ENCODE results near the gene CEP135. TPM values are rescaled to one million over a fixed set of nuclear protein-coding genes. Genes with fewer than 3 reads are reported as not detected.

The CEP135 gene
- total RNA-seq, 4 donors from 2014 or later, result 6.3 to 28.1 (median 9.3) TPM

DNA sequence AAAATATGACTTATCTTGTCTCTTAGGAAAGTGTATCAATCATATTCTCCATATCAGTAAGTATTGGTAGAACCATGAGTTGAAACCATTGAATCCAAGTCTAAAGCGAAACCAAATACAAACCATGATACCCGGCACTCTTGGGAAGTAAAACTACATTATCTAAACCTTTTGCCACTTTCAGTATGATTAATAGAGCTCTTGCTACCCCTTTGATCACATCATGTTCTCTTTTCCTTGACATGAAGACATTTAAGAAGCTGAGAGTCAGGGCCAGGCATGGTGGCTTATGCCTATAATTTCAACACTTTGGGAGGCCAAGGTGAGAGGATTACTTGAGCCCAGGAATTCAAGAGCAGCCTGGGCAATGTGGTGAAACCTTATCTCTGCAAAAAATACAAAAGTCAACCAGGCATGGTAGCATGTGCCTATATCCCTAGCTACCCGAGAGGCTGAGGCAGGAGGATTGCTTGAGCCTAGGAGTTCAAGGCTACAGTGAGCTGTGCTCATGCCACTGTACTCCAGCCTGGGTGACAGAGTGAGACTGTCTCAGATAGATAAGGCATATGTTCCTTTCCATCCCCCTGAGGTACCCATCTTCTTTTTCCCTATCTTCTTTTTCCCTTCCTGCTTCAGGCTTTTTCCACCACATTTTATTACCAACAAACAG is 45.4 kb downstream of the CEP135 start:
- Histone ChIP-seq H3K4me1 (no peaks in the 10 kb centered on the region), H3K36me3 (no peaks in the 10 kb centered on the region), H3K27ac (no peak overlapping the region), H3K27me3 (no peaks in the 10 kb centered on the region), H3K9me3 (no peaks in the 10 kb centered on the region), H3K4me3 (no peak overlapping the region)
- no peak for DNase-seq
- TF ChIP-seq, protein P1, sequence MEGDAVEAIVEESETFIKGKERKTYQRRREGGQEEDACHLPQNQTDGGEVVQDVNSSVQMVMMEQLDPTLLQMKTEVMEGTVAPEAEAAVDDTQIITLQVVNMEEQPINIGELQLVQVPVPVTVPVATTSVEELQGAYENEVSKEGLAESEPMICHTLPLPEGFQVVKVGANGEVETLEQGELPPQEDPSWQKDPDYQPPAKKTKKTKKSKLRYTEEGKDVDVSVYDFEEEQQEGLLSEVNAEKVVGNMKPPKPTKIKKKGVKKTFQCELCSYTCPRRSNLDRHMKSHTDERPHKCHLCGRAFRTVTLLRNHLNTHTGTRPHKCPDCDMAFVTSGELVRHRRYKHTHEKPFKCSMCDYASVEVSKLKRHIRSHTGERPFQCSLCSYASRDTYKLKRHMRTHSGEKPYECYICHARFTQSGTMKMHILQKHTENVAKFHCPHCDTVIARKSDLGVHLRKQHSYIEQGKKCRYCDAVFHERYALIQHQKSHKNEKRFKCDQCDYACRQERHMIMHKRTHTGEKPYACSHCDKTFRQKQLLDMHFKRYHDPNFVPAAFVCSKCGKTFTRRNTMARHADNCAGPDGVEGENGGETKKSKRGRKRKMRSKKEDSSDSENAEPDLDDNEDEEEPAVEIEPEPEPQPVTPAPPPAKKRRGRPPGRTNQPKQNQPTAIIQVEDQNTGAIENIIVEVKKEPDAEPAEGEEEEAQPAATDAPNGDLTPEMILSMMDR (IDR thresholded peaks at IDR 0.05), result no peak
- no peak for TF ChIP-seq POLR2A (IDR thresholded peaks at IDR 0.05)

DNA sequence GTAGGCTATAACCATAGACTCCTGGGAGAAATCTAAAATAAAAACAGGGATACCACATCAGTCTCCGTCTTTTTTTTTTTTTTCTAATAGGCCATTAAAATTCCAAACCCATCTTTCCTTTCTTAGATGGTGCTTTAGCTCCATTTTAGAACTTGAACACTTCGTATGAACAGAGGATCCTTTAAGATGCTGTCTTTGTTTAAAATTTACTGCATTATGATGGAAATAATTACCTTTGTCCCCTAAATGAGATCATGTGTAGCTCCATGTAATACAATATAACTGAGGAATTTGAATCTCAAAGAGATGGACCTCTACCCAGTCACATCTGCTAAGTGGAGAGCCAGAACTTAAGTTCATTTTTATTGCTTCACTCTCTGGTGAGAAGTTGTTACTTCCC is 47.9 kb downstream of the CEP135 start:
- H3K27me3 ChIP-seq, result no peaks in the 10 kb centered on the region
- peaks cover 0 to 13% (median 0%) of the 10 kb centered on the region in 3 donors for H3K36me3 ChIP-seq
- TF ChIP-seq, protein P1 (IDR thresholded peaks at IDR 0.05), result no peak
- no peak for TF ChIP-seq POLR2A (IDR thresholded peaks at IDR 0.05)
- H3K4me1 ChIP-seq, result no peaks in the 10 kb centered on the region
- no peaks in the 10 kb centered on the region for H3K9me3 ChIP-seq
- no peak for DNase-seq
- no peak overlapping the region for H3K27ac ChIP-seq
- H3K4me3 ChIP-seq, result no peak overlapping the region

DNA sequence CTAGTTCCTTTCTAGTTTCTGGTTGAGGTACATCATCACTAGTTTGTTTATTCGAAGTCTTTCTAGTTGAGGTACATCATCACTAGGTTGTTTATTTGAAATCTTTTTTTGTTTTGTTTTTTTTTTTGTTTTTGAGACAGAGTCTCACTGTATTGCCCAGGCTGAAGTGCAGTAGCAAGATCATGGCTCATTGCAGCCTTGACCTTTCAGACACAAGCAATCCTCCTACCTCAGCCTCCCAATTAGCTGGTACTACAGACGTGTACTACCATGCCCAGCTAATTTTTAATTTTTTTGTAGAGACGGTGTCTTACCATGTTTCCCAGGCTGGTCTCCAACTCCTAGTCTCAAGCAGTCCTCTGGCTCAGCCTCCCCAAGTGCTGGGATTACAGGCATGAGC is 54.9 kb downstream of the CEP135 start:
- Histone ChIP-seq H3K27ac (no peak overlapping the region), H3K27me3 (no peaks in the 10 kb centered on the region), H3K4me3 (no peak overlapping the region), H3K9me3 (no peaks in the 10 kb centered on the region), H3K4me1 (no peaks in the 10 kb centered on the region), H3K36me3 (peaks cover 0 to 20% (median 0%) of the 10 kb centered on the region in 3 donors)
- TF ChIP-seq, protein P1 (IDR thresholded peaks at IDR 0.05), result no peak
- no peak for TF ChIP-seq POLR2A (IDR thresholded peaks at IDR 0.05)
- DNase-seq, result no peak

DNA sequence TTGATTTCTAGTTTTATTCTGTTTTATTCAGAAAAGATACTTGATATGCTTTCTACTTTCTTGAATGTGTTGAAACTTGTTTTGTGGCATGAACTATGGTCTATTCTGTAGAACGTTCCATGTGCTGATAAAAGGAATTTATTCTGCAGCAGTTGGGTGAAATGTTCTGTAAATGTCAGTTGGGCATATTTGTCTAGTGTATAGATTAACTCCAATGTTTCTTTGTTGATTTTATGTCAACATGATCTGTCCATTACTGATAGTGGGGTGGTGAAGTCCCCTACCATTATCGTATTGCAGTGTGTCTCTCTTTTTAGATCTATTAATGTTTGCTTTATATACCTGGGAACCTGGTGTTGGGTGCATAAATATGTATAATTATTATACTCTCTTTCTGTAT is 55.5 kb downstream of the CEP135 start:
- Histone ChIP-seq H3K4me1 (no peaks in the 10 kb centered on the region), H3K9me3 (no peaks in the 10 kb centered on the region), H3K27me3 (no peaks in the 10 kb centered on the region), H3K27ac (no peak overlapping the region), H3K4me3 (no peak overlapping the region), H3K36me3 (peaks cover 0 to 19% (median 0%) of the 10 kb centered on the region in 3 donors)
- no peak for TF ChIP-seq POLR2A (IDR thresholded peaks at IDR 0.05)
- TF ChIP-seq, protein P1 (IDR thresholded peaks at IDR 0.05), result no peak
- no peak for DNase-seq

DNA sequence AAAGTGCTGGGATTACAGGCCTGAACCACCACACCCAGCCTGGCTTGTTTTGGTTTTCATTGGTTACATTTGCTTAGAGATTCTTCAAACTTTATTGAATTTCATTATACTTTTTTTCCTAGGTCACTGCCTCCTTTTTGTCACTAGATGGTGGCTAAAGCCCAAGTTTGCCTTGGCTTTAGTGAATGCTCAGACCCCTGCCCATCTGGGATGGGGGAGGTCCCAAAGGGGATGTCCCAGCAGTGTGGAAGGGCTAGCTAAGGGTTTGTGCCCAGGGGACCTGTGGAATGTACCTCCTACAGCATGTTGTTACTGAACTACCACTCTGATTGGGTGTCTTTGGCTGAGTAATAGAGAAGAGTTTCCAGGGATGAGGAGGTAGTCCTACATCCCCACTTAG is 58.4 kb downstream of the CEP135 start:
- H3K4me3 ChIP-seq, result no peak overlapping the region

More for the DNA sequence above, 58.4 kb downstream of the CEP135 start:
- no peaks in the 10 kb centered on the region for H3K9me3 ChIP-seq
- H3K27ac ChIP-seq, result no peak overlapping the region
- no peaks in the 10 kb centered on the region for H3K27me3 ChIP-seq
- peaks cover 0 to 25% (median 0%) of the 10 kb centered on the region in 3 donors for H3K36me3 ChIP-seq
- no peaks in the 10 kb centered on the region for H3K4me1 ChIP-seq
- no peak for DNase-seq
- TF ChIP-seq, protein P1 (IDR thresholded peaks at IDR 0.05), result no peak
- no peak for TF ChIP-seq POLR2A (IDR thresholded peaks at IDR 0.05)

Data from Peyer's patch (tissue), 4 donors.